WTC11 (cell line): ENCODE data around the gene WDR91.

ENCODE experiments used
- ATF3 ChIP-seq: sonication (generic); formaldehyde crosslinking; conservative IDR thresholded peaks from 2 replicates; pipeline ENCODE4 v1.8.1; 2022; ENCODE audit warnings: mild to moderate bottlenecking, missing genetic modification reagents
- CTCF ChIP-seq: fragments of 200-600 bp; IDR thresholded peaks from 2 replicates; pipeline ENCODE4 v1.8.0; 2022; ENCODE audit warnings: antibody characterized with exemption
- E2F5 ChIP-seq: sonication (generic); formaldehyde crosslinking; IDR thresholded peaks from 2 replicates; pipeline ENCODE4 v1.8.1; 2022; ENCODE audit warnings: mild to moderate bottlenecking, moderate library complexity, missing genetic modification reagents
- GTF2I ChIP-seq: fragments of 250-450 bp; sonication (Bioruptor Pico); conservative IDR thresholded peaks from 2 replicates; pipeline ENCODE4 v1.4.0; 2021; ENCODE audit warnings: mild to moderate bottlenecking
- NR1H2 ChIP-seq: sonication (generic); formaldehyde crosslinking; IDR thresholded peaks from 2 replicates; pipeline ENCODE4 v1.9.0; 2021; ENCODE audit warnings: mild to moderate bottlenecking, moderate library complexity, missing genetic modification reagents
- USF2 ChIP-seq: sonication (generic); formaldehyde crosslinking; IDR thresholded peaks from 2 replicates; pipeline ENCODE4 v1.8.1; 2023; ENCODE audit warnings: mild to moderate bottlenecking, missing genetic modification reagents, moderate library complexity
- ZNF425 ChIP-seq: fragments of 250-450 bp; sonication (Bioruptor Pico); conservative IDR thresholded peaks from 2 replicates; pipeline ENCODE4 v1.9.0; 2021; ENCODE audit warnings: mild to moderate bottlenecking

- TF ChIP-seq CTCF = no peak
- no peak for TF ChIP-seq USF2 (CRISPR knock-in tag)
- no peak for TF ChIP-seq NR1H2 (CRISPR knock-in tag)
- no peak for TF ChIP-seq E2F5 (CRISPR knock-in tag)
- TF ChIP-seq ZNF425 (CRISPR knock-in tag) = no peak
- no peak for TF ChIP-seq ATF3
- no peak for TF ChIP-seq GTF2I
Measured at GRCh38 chr7:135257790-135258189, 46.5 kb upstream of the WDR91 start.
